Activated T-helper 17 cell treated with anti-CD3 and anti-CD28 coated beads, Interleukin-2, amount 50 U/mL, for 72 hours (primary cell): ENCODE results near the gene SCRN2. TPM values are rescaled to one million over a fixed set of nuclear protein-coding genes. Genes with fewer than 3 reads are reported as not detected.

Experiments used
- ATAC-seq: fragments of 150-1000 bp; cut with Tn5 transposase; replicated peaks from 2 replicates; pipeline ENCODE4 v1.10.0; 2021; ENCODE audit warnings: mild to moderate bottlenecking, moderate library complexity
- H3K27ac Mint-ChIP-seq: one replicate; pipeline ENCODE4 v1.8.0; 2022; ENCODE audit warnings: mixed read lengths
- H3K27me3 Mint-ChIP-seq: one replicate; pipeline ENCODE4 v1.8.0; 2022; ENCODE audit warnings: mixed read lengths
- H3K36me3 Mint-ChIP-seq: one replicate; pipeline ENCODE4 v1.8.0; 2022; ENCODE audit warnings: low read depth, mild to moderate bottlenecking, mixed read lengths
- H3K4me1 Mint-ChIP-seq: one replicate; pipeline ENCODE4 v1.8.0; 2022; ENCODE audit warnings: mixed read lengths
- H3K4me3 Mint-ChIP-seq: one replicate; pipeline ENCODE4 v1.8.0; 2022; ENCODE audit warnings: mild to moderate bottlenecking, mixed read lengths
- H3K9me3 Mint-ChIP-seq: one replicate; pipeline ENCODE4 v1.8.0; 2022; ENCODE audit warnings: mixed read lengths
- total RNA-seq, 2 donors: library from RNA; stranded (reverse); gene quantifications; one replicate each; pipeline ENCODE4 v1.2.3, GENCODE V29; 2022

Gene SCRN2
- total RNA-seq, 2 donors from 2014 or later, result 21.2 to 21.8 TPM

- Mint-ChIP-seq H3K4me3 (no peak overlapping the region), H3K36me3 (peaks cover 77% of the 10 kb centered on the region), H3K27ac (peak overlapping the region; percentile 91), H3K27me3 (no peaks in the 10 kb centered on the region), H3K4me1 (peaks cover 19% of the 10 kb centered on the region), H3K9me3 (no peaks in the 10 kb centered on the region)
- no peak for ATAC-seq
Observed at GRCh38 chr17:47812146-47812920, 28.7 kb downstream of the SCRN2 start.

DNA sequence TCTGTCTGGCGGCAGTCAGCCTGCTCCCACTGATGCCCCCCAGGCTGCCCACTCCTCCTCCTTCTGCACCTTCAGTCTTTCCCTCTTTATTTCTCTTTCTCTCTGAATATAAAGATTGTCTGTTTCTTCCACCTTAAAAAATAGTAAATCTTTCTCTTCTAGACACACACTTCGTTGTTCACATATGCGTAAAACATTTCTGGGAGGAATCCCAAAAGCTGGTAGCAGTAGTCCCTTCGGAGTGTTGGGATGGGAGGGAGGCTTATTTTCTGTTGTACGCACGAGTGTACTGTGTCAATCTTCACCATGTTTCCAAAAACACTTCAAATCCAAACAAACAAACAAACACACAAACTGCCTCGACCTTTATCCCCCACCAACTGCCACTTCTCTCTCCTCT, 29.4 kb downstream of the SCRN2 start:
- ATAC-seq, result no peak
- H3K27ac Mint-ChIP-seq, result peak overlapping the region; percentile 91
- H3K9me3 Mint-ChIP-seq, result no peaks in the 10 kb centered on the region

DNA sequence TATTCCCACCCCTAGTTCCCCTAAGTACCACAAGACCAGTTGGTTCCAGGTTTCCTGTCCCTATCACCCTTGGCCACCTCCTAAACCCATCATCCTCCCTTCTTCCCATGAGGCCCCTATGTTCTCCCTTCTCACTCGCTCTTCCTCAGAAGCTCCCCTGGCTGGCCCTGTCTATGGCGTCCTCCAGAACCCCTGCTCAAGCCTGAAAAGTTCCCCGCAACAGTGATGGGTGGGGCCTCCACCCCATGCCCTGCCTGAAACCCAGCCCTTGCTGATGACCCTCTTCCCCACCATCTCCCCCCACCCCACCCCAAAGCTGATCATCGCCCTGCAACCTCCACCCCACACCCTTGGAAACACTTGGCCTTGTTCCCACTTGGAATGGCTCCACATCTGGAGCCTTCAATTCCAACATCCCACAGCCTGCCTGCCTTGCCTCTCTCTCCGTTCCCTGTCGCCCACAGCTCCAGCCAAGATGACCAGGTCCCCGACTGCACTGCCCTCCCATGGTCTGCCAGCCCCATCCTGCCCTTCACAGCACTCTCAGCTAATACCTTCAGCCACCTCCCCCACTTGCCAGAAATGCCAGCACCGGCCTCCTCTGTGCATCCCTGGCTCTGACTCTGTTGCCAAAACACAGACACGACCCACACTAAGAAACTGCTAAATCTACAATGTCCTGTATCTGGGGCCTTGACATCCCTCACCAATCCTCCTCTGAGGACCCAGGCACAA, 30.0 kb downstream of the SCRN2 start:
- no peaks in the 10 kb centered on the region for H3K9me3 Mint-ChIP-seq
- peaks cover 68% of the 10 kb centered on the region for H3K36me3 Mint-ChIP-seq

More for the DNA sequence above, 29.4 kb downstream of the SCRN2 start:
- Mint-ChIP-seq H3K36me3 (peaks cover 74% of the 10 kb centered on the region), H3K4me3 (no peak overlapping the region), H3K4me1 (peaks cover 19% of the 10 kb centered on the region), H3K27me3 (no peaks in the 10 kb centered on the region)

GRCh38 chr17:47810200-47810821, 30.8 kb downstream of the SCRN2 start:
- H3K4me3 Mint-ChIP-seq, result no peak overlapping the region
- no peaks in the 10 kb centered on the region for H3K9me3 Mint-ChIP-seq
- H3K36me3 Mint-ChIP-seq, result peaks cover 60% of the 10 kb centered on the region
- ATAC-seq, result peak; percentile 99
- H3K27ac Mint-ChIP-seq, result peak overlapping the region; percentile 91
- no peaks in the 10 kb centered on the region for H3K27me3 Mint-ChIP-seq
- H3K4me1 Mint-ChIP-seq, result peaks cover 19% of the 10 kb centered on the region

More for the DNA sequence above, 30.0 kb downstream of the SCRN2 start:
- no peak overlapping the region for H3K4me3 Mint-ChIP-seq
- peaks cover 19% of the 10 kb centered on the region for H3K4me1 Mint-ChIP-seq
- H3K27ac Mint-ChIP-seq, result peak overlapping the region; percentile 91
- H3K27me3 Mint-ChIP-seq, result no peaks in the 10 kb centered on the region
- no peak for ATAC-seq

- Mint-ChIP-seq H3K36me3 (peaks cover 51% of the 10 kb centered on the region), H3K27me3 (no peaks in the 10 kb centered on the region), H3K27ac (no peak overlapping the region), H3K4me1 (peaks cover 19% of the 10 kb centered on the region), H3K4me3 (no peak overlapping the region), H3K9me3 (no peaks in the 10 kb centered on the region)
- ATAC-seq, result no peak
Observed at GRCh38 chr17:47808830-47809480, 32.1 kb downstream of the SCRN2 start.

GRCh38 chr17:47808036-47808829, 32.8 kb downstream of the SCRN2 start:
- H3K27ac Mint-ChIP-seq, result no peak overlapping the region
- no peak for ATAC-seq
- H3K27me3 Mint-ChIP-seq, result no peaks in the 10 kb centered on the region
- peaks cover 51% of the 10 kb centered on the region for H3K36me3 Mint-ChIP-seq
- peaks cover 19% of the 10 kb centered on the region for H3K4me1 Mint-ChIP-seq
- H3K9me3 Mint-ChIP-seq, result no peaks in the 10 kb centered on the region
- H3K4me3 Mint-ChIP-seq, result no peak overlapping the region

- peaks cover 19% of the 10 kb centered on the region for H3K4me1 Mint-ChIP-seq
- H3K27me3 Mint-ChIP-seq, result no peaks in the 10 kb centered on the region
- no peak overlapping the region for H3K4me3 Mint-ChIP-seq
- ATAC-seq, result no peak
- peaks cover 44% of the 10 kb centered on the region for H3K36me3 Mint-ChIP-seq
- no peaks in the 10 kb centered on the region for H3K9me3 Mint-ChIP-seq
- H3K27ac Mint-ChIP-seq, result no peak overlapping the region
Observed at GRCh38 chr17:47807421-47807820, 33.7 kb downstream of the SCRN2 start.

GRCh38 chr17:47806913-47807255, 34.2 kb downstream of the SCRN2 start:
- Mint-ChIP-seq H3K9me3 (no peaks in the 10 kb centered on the region), H3K4me3 (no peak overlapping the region), H3K4me1 (peaks cover 19% of the 10 kb centered on the region), H3K36me3 (peaks cover 39% of the 10 kb centered on the region), H3K27ac (no peak overlapping the region), H3K27me3 (no peaks in the 10 kb centered on the region)
- no peak for ATAC-seq

GRCh38 chr17:47806026-47806912, 34.8 kb downstream of the SCRN2 start:
- Mint-ChIP-seq H3K27me3 (no peaks in the 10 kb centered on the region), H3K36me3 (peaks cover 32% of the 10 kb centered on the region), H3K27ac (no peak overlapping the region), H3K9me3 (no peaks in the 10 kb centered on the region), H3K4me1 (peaks cover 13% of the 10 kb centered on the region), H3K4me3 (no peak overlapping the region)
- ATAC-seq, result no peak

GRCh38 chr17:47804461-47804860, 36.6 kb downstream of the SCRN2 start:
- H3K9me3 Mint-ChIP-seq, result no peaks in the 10 kb centered on the region
- peak overlapping the region; percentile 28 for H3K27ac Mint-ChIP-seq
- no peak overlapping the region for H3K4me3 Mint-ChIP-seq
- no peaks in the 10 kb centered on the region for H3K4me1 Mint-ChIP-seq
- no peaks in the 10 kb centered on the region for H3K27me3 Mint-ChIP-seq
- ATAC-seq, result no peak
- H3K36me3 Mint-ChIP-seq, result peaks cover 20% of the 10 kb centered on the region

- ATAC-seq, result no peak
- Mint-ChIP-seq H3K27me3 (no peaks in the 10 kb centered on the region), H3K4me1 (no peaks in the 10 kb centered on the region), H3K9me3 (no peaks in the 10 kb centered on the region), H3K36me3 (peaks cover 15% of the 10 kb centered on the region), H3K27ac (no peak overlapping the region), H3K4me3 (no peak overlapping the region)
Observed at GRCh38 chr17:47803751-47804150, 37.3 kb downstream of the SCRN2 start.

GRCh38 chr17:47803201-47803600, 37.9 kb downstream of the SCRN2 start:
- H3K9me3 Mint-ChIP-seq, result no peaks in the 10 kb centered on the region
- no peaks in the 10 kb centered on the region for H3K4me1 Mint-ChIP-seq
- no peak overlapping the region for H3K4me3 Mint-ChIP-seq
- H3K27me3 Mint-ChIP-seq, result no peaks in the 10 kb centered on the region
- ATAC-seq, result no peak
- no peak overlapping the region for H3K27ac Mint-ChIP-seq
- H3K36me3 Mint-ChIP-seq, result peaks cover 10% of the 10 kb centered on the region

DNA sequence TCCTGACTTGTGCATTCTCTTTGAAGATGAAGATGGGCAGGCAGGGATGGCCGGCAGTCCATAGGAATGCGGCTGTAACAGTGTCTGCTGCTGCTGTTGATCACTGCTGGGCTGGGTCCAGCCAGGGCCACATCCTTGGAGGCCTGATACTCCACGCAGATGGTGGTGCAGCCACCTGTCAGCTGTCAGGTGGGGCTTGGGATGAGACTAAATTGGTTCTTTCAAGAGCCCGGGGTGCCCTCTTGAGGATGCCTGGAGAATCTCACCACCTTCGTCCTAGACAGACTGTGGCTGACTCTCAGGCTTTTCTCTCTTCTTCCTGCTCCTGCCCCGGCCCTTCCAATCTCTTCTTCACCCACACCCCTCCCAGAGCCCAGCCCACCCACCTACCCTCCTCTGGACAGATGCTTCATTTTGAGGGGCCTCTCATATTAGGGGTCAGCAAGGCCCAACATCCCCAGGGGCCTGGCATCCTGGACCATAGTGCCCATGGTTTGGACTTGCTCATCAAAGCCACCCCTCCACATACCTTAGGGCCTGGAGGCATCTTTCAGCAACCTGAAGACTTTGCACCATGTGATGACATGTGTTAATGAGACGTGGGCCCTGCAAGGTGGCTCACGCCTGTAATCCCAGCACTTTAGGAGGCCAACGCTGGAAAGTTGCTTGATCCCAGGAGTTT, 38.6 kb downstream of the SCRN2 start:
- Mint-ChIP-seq H3K36me3 (peaks cover 4% of the 10 kb centered on the region), H3K4me3 (no peak overlapping the region), H3K27ac (no peak overlapping the region), H3K9me3 (no peaks in the 10 kb centered on the region), H3K27me3 (peaks cover 6% of the 10 kb centered on the region), H3K4me1 (no peaks in the 10 kb centered on the region)
- peak; percentile 91 for ATAC-seq
